Measurements from ENCODE around the gene DAG1. TPM values are rescaled to one million over a fixed set of nuclear protein-coding genes. Genes with fewer than 3 reads are reported as not detected.

The DAG1 gene
- total RNA-seq, 1 donor from 2014 or later: 84.3 TPM

DNA sequence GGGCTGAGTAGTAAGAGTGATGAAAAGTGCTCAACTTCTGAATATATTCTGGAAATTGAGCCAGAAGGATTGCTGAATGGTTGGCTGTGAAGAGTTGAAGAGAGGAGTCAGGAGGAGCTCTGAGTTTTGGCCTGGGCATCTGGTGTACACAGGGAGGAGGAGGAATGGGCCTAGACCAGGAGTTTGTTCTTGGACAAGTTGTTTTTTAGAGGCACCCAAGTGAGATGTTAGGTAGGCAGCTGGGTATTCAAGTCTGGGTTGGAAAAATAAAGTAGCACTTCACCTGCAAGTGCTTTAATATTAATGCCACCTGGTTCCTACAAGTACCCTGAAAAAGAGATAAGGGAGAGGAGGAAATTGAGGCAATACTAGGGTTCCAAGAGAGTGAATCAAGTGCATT, 98.9 kb downstream of the DAG1 start:
- Mint-ChIP-seq H3K36me3 (no peaks in the 10 kb centered on the region), H3K27ac (no peak overlapping the region), H3K27me3 (no peaks in the 10 kb centered on the region), H3K9me3 (no peaks in the 10 kb centered on the region), H3K4me1 (ENCODE audit: unreplicated experiment) (peaks cover 5% of the 10 kb centered on the region), H3K4me3 (no peak overlapping the region)
- no peak for DNase-seq (ENCODE audit: extremely low spot score, unreplicated experiment)
- TF ChIP-seq, protein P1, sequence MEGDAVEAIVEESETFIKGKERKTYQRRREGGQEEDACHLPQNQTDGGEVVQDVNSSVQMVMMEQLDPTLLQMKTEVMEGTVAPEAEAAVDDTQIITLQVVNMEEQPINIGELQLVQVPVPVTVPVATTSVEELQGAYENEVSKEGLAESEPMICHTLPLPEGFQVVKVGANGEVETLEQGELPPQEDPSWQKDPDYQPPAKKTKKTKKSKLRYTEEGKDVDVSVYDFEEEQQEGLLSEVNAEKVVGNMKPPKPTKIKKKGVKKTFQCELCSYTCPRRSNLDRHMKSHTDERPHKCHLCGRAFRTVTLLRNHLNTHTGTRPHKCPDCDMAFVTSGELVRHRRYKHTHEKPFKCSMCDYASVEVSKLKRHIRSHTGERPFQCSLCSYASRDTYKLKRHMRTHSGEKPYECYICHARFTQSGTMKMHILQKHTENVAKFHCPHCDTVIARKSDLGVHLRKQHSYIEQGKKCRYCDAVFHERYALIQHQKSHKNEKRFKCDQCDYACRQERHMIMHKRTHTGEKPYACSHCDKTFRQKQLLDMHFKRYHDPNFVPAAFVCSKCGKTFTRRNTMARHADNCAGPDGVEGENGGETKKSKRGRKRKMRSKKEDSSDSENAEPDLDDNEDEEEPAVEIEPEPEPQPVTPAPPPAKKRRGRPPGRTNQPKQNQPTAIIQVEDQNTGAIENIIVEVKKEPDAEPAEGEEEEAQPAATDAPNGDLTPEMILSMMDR (conservative IDR thresholded peaks at IDR 0.05): no peak

DNA sequence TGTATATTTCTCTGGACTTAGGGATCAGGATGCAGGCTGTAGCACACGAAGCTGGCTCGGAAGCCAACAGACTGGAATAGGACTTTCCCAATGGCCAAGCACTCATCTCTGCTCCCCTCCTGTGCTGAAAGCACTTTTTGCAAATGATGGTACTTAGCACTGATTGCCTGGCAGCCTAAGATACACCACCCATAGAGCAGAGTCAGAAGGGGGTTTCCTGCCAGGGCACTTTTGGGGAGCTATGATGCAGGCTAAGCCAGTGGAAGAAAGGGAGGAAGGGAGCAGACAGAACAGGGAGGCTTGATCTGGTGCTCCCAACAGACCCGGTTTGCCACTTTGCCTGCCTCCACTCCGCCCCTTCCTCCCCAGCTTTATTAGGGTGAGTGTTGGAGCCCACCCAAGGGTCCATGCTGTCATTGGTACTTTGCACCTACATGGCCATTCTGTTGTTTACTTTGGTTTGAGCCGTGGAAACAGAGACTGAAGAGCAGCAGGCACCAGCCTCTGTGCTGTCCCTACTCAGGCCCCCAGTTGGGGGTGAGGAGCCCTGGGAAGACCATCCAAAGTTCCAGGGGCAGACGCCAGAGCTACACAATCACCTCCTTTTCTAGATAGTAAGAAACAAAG, 100.1 kb downstream of the DAG1 start:
- H3K36me3 Mint-ChIP-seq: no peaks in the 10 kb centered on the region
- H3K4me3 Mint-ChIP-seq: no peak overlapping the region
- TF ChIP-seq, protein P1 (conservative IDR thresholded peaks at IDR 0.05): no peak
- no peaks in the 10 kb centered on the region for H3K27me3 Mint-ChIP-seq
- DNase-seq (ENCODE audit: extremely low spot score, unreplicated experiment): no peak
- H3K27ac Mint-ChIP-seq: no peak overlapping the region
- no peaks in the 10 kb centered on the region for H3K9me3 Mint-ChIP-seq
- H3K4me1 Mint-ChIP-seq (ENCODE audit: unreplicated experiment): peaks cover 5% of the 10 kb centered on the region

DNA sequence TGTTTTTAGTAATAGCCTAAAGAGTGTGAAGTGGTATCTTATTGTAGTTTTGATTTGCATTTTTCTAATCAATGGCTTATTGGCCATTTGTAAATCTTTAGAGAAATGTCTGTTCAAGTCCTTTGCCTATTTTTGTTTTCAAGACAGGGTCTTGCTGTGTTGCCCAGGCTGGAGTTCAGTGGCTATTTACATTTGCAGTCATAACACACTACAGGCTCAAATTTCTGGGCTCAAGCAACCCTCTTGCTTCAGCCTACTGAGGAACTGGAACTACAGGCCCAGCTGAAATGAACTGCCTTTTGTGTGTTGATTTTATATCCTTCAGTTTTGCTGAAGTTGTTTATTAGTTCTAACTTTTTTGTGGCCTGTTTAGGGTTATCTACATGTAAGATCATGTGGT, 112.1 kb downstream of the DAG1 start:
- Mint-ChIP-seq H3K36me3 (peaks cover 3% of the 10 kb centered on the region), H3K27ac (no peak overlapping the region), H3K27me3 (peaks cover 3% of the 10 kb centered on the region), H3K9me3 (no peaks in the 10 kb centered on the region), H3K4me1 (ENCODE audit: unreplicated experiment) (no peaks in the 10 kb centered on the region), H3K4me3 (no peak overlapping the region)
- no peak for DNase-seq (ENCODE audit: extremely low spot score, unreplicated experiment)
- TF ChIP-seq, protein P1 (conservative IDR thresholded peaks at IDR 0.05): no peak

Other genes starting within 250 kb of the DAG1 start
- gene C3orf62, start 193.0 kb upstream of the DAG1 start, total RNA-seq (ENCODE audit: low replicate concordance): 5.6 and 10.7 TPM in 2 replicates
- gene USP4, start 130.2 kb upstream of the DAG1 start, total RNA-seq (ENCODE audit: low replicate concordance): 48.1 and 48.8 TPM in 2 replicates
- 114 and 132 TPM in 2 replicates for gene GPX1, start 111.9 kb upstream of the DAG1 start, total RNA-seq (ENCODE audit: low replicate concordance)
- 300 and 325 TPM in 2 replicates for gene RHOA, start 58.3 kb upstream of the DAG1 start, total RNA-seq (ENCODE audit: low replicate concordance)
- gene TCTA, start 57.8 kb upstream of the DAG1 start, total RNA-seq (ENCODE audit: low replicate concordance): 25.0 and 31.4 TPM in 2 replicates
- gene AMT, start 47.8 kb upstream of the DAG1 start, total RNA-seq (ENCODE audit: low replicate concordance): 12.5 and 21.6 TPM in 2 replicates
- gene NICN1, start 40.9 kb upstream of the DAG1 start, total RNA-seq (ENCODE audit: low replicate concordance): 16.2 and 27.1 TPM in 2 replicates
- gene BSN, start 84.2 kb downstream of the DAG1 start, total RNA-seq (ENCODE audit: low replicate concordance): 3.9 and 4.0 TPM in 2 replicates
- gene APEH, start 204.1 kb downstream of the DAG1 start, total RNA-seq (ENCODE audit: low replicate concordance): 141 and 145 TPM in 2 replicates
- 25.7 and 50.7 TPM in 2 replicates for gene MST1, start 219.2 kb downstream of the DAG1 start, total RNA-seq (ENCODE audit: low replicate concordance)
- gene RNF123, start 219.3 kb downstream of the DAG1 start, total RNA-seq (ENCODE audit: low replicate concordance): 47.2 and 49.9 TPM in 2 replicates
- 0.36 TPM in 1 of 2 replicates, not detected in the other for gene AMIGO3, start 249.4 kb downstream of the DAG1 start, total RNA-seq (ENCODE audit: low replicate concordance)